CD1c-positive myeloid dendritic cell (primary cell): ENCODE data around the gene TGIF2.
"Not testable (repeated sequence)": the region's sequence is repeated elsewhere in the genome, so short reads cannot be mapped to it uniquely, and the experiment has no call there.

Experiments used
- DNase-seq: peaks from one replicate; pipeline ENCODE4 v3.0.0-alpha.2; 2016; ENCODE audit errors: extremely low spot score

The TGIF2 gene

GRCh38 chr20:36578356-36579041 lies 5.1 kb downstream of the TGIF2 start:
- no peak for DNase-seq

- DNase-seq, result no peak
Observed at GRCh38 chr20:36579996-36580545, 6.7 kb downstream of the TGIF2 start.

- no peak for DNase-seq
Observed at GRCh38 chr20:36582322-36582721, 8.9 kb downstream of the TGIF2 start.

GRCh38 chr20:36582821-36583220 lies 9.4 kb downstream of the TGIF2 start:
- DNase-seq, result no peak

- DNase-seq, result no peak
Observed at GRCh38 chr20:36584018-36584481, 10.7 kb downstream of the TGIF2 start.

GRCh38 chr20:36585410-36586125 lies 12.2 kb downstream of the TGIF2 start:
- no peak for DNase-seq

GRCh38 chr20:36587388-36588070 lies 14.1 kb downstream of the TGIF2 start:
- DNase-seq, result no peak

- DNase-seq, result no peak
Observed at GRCh38 chr20:36591281-36591680, 17.9 kb downstream of the TGIF2 start.

GRCh38 chr20:36591854-36592641 lies 18.7 kb downstream of the TGIF2 start:
- no peak for DNase-seq

GRCh38 chr20:36593347-36593929 lies 20.0 kb downstream of the TGIF2 start:
- peak; percentile 5 for DNase-seq

GRCh38 chr20:36599912-36600345 lies 26.5 kb downstream of the TGIF2 start:
- DNase-seq, result peak; percentile 58

- DNase-seq, result peak; percentile 74
Observed at GRCh38 chr20:36601540-36601939, 28.1 kb downstream of the TGIF2 start.

GRCh38 chr20:36604952-36605398 lies 31.6 kb downstream of the TGIF2 start:
- peak; percentile 57 for DNase-seq

- peak; percentile 100 for DNase-seq
Observed at GRCh38 chr20:36605399-36606157, 32.2 kb downstream of the TGIF2 start, which contains the start of gene RAB5IF. TSS of gene RAB5IF (plus strand) at chr20:36605779. CDS start at chr20:36605952, 173 bp downstream.

- DNase-seq, result peak; percentile 77
Observed at GRCh38 chr20:36606158-36607066, 33.0 kb downstream of the TGIF2 start.

GRCh38 chr20:36607586-36608387 lies 34.4 kb downstream of the TGIF2 start:
- DNase-seq, result no peak

- not testable (repeated sequence) for DNase-seq
Observed at GRCh38 chr20:36608388-36608728, 35.0 kb downstream of the TGIF2 start.

- no peak for DNase-seq
Observed at GRCh38 chr20:36611625-36612024, 38.2 kb downstream of the TGIF2 start.
